Heart left ventricle (tissue), 16 donors: ENCODE measurements around the gene FAM50B. TPM values are rescaled to one million over a fixed set of nuclear protein-coding genes. Genes with fewer than 3 reads are reported as not detected.

ENCODE experiments used
- ATAC-seq, 4 donors: fragments of 200-7000 bp; cut with Tn5 transposase; one replicate each; pipeline ENCODE4 v1.9.1; 2020 to 2022; ENCODE audit warnings: moderate library complexity in 4 of 4, mild to moderate bottlenecking in 3 of 4, moderate number of reproducible peaks in 1 of 4
- DNase-seq, 5 donors: peaks; one replicate each; pipeline ENCODE4 v3.0.0-alpha.2; 2020
- H3K27ac ChIP-seq, 12 donors: fragments of 200-600 bp; sonication (generic) in 4 of 12; one replicate each; pipeline versions ENCODE4 v1.5.0 to v1.8.0; 2016 to 2022; ENCODE audit warnings: mild to moderate bottlenecking in 2 of 12
- H3K27me3 ChIP-seq, 9 donors: fragments of 200-600 bp; sonication (generic) in 2 of 9; one replicate each; pipeline versions ENCODE4 v1.5.1 to v1.8.0; 2016 to 2022; ENCODE audit warnings: mild to moderate bottlenecking in 3 of 9
- H3K36me3 ChIP-seq, 9 donors: fragments of 200-600 bp; sonication (generic) in 2 of 9; one replicate each; pipeline versions ENCODE4 v1.5.0 to v1.8.0; 2018 to 2022; ENCODE audit warnings: mild to moderate bottlenecking in 2 of 9
- H3K4me1 ChIP-seq, 12 donors: fragments of 200-600 bp; sonication (generic) in 4 of 12; one replicate each; pipeline versions ENCODE4 v1.5.0 to v1.8.0; 2016 to 2022; ENCODE audit warnings: mild to moderate bottlenecking in 3 of 12
- H3K4me3 ChIP-seq, 12 donors: fragments of 200-600 bp; sonication (generic) in 4 of 12; one replicate each; pipeline versions ENCODE4 v1.5.0 to v1.8.0; 2017 to 2022; ENCODE audit warnings: mild to moderate bottlenecking in 9 of 12, moderate library complexity in 4 of 12
- H3K9me3 ChIP-seq, 12 donors: fragments of 200-600 bp; sonication (generic) in 4 of 12; one replicate each; pipeline versions ENCODE4 v1.5.0 to v1.8.0; 2016 to 2022; ENCODE audit warnings: mild to moderate bottlenecking in 1 of 12
- CTCF ChIP-seq, 12 donors: fragments of 200-600 bp; sonication (generic) in 4 of 12; IDR thresholded peaks; one replicate each; pipeline versions ENCODE4 v1.5.0 to v1.8.0; 2018 to 2022; ENCODE audit warnings: antibody characterized with exemption in 12 of 12, mild to moderate bottlenecking in 5 of 12
- POLR2A ChIP-seq, 2 donors: fragments of 450-650 bp; IDR thresholded peaks; one replicate each; pipeline ENCODE4 v1.6.1; 2017; ENCODE audit warnings: antibody characterized with exemption in 2 of 2, mild to moderate bottlenecking in 2 of 2, moderate library complexity in 2 of 2
- WGBS, 4 donors: extraction: QIAGEN DNeasy Blood & Tissue Kit in 2 of 4; methylation state at CpG; one replicate each; pipeline versions ENCODE4 v1.1.5 to v1.1.7; 2013 to 2018; 5-methylcytosine and 5-hydroxymethylcytosine counted together
- intact Hi-C, 10 donors: fragments of 100-400 bp; cut with DNase I; formaldehyde crosslinking; loops; one replicate each; pipeline versions ENCODE4 v1.11.1 to v1.14.2; 2022
- polyA plus RNA-seq, 2 donors: library from polyadenylated mRNA; stranded (reverse); fragments of 200-250 nt; gene quantifications; one replicate each; pipeline ENCODE4 v1.2.3, GENCODE V29; 2013
- total RNA-seq, 9 donors: library from RNA; depleted of rRNA in 2 of 9; stranded (reverse); fragments of >200 nt in 2 of 9; fragmentation: NEBNext Ultra II Directional in 3 of 9; extraction: Animal tissue kit (Norgen Biotek cat#: 25700) in 3 of 9; gene quantifications; one replicate each; pipeline versions ENCODE4 v1.1.0 to v1.2.4, GENCODE V29; 2016 to 2023
- donor health status: ischemic (EF 13 %, LVEDD 7.1; RV severe dilation, severe dysfunction).
- donor health status: healthy with polysubstance abuse.
- donor health status: DM: no; HTN: yes; CAD: no.
- donor health status: DM: no; HTN: no; CAD: no.
- donor health status: ischemic (EF 25% LVEDD 6.9; RV normal size, moderate dysfunction).
- donor health status: ischemic (EF 25% LVEDD 5.7; RV mildly dilated, moderate dysfunction).
- donor health status: healthy.
- donor health status: DM: yes; HTN: yes; CAD: no.
- donor health status: ischemic (EF 35%, LVEDD 5.7; RV mildly dilated, moderate dysfunction).
- donor health status: nonischemic (EF 11% LVEDD 7.7; RV severe dilation, severe dysfunction).
- donor health status: DM: yes; HTN: yes; CAD: no.
- donor health status: PGD.
- donor health status: ischemic (EF 29% LVEDD 5.4; RV normal size, mild dysfunction).
- donor health status: nonischemic (EF 23%, LVEDD 6.1; RV moderate dilation, normal function).

The FAM50B gene
- total and polyA plus RNA-seq, 11 donors = 11.7 to 29.1 (median 21.5) TPM

DNA sequence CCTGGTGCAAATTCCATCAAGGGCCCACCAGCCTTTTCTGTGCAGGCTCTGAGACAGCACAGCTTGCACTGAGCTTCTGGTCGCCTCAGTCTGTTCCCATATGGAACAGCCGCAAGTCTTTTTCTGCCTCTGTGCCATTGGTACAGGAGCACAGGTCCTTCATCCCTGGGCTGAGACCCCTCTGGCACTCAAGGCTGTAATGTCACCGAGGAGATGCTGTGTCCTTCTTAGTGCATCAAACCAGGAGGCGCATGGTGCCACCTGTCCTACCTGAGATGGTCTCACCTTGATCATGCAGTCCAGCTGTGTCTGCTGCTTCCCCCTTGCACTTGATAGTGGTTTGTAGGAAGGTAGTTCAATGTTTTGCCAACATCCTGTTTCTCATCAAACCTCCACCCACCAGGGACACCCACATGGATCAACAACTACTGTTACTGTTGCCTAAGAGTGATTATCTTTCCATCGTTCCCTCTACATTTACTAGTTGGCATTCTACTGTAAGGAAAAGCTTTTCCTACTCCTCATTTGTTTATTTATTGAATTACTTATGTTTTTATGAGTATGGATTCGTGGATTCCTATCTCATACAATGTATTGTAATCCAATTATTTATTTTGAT lies 29.0 kb downstream of the FAM50B start:
- TF ChIP-seq CTCF (IDR thresholded peaks at IDR 0.05) (no peak), POLR2A (IDR thresholded peaks at IDR 0.05) (no peak)
- Histone ChIP-seq H3K36me3 (no peaks in the 10 kb centered on the region), H3K4me1 (peaks cover 0 to 24% (median 4%) of the 10 kb centered on the region in 12 donors), H3K27me3 (no peaks in the 10 kb centered on the region), H3K9me3 (no peaks in the 10 kb centered on the region), H3K27ac (no peak overlapping the region), H3K4me3 (no peak overlapping the region)
- WGBS, 4 donors = 60 to 93% (median 84%) methylated on average over 6 of the region's 6 CpGs
- no peak for DNase-seq
- no peak for ATAC-seq
- intact Hi-C loops = loop anchor here in 1 of 10 donors (5.0 kb wide), 1 partner anchor 36 kb away; no protein-coding TSS in a partner anchor

DNA sequence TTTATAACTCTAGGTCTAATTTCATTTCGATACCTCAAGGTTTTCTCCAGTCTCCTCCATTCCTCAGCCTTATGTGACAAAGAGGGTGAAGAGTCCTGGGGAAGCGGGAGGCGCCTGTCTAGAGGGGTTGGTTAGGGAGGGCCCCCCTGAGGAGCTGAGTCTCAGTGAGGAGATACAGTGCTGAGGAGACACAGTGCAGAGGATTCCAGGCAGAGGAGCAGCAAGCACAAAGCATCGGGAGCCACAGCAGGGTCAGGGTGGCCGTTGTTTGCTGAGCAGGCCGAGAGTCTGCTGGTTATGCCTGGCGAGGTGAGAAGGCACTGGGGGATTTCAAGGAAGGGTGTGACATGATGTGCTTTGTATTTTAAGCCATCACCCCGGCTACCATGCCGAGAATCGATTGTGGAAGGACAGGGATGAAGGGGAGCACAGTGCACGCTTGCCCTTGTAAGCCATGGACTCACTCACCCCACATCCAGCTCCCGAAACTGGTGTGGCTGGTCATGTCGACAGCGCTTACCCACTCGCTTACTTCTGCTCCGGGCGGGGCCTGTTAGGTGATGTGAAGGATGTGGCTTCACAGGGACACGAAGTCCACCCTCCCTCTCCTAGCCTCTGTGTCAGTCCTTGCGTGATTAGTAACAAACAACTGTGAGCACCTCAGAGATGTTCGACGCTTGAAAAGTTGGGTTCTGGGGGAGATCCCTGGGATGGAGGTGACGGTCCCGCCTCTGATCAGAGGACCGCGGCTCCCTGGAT lies 30.2 kb downstream of the FAM50B start:
- Histone ChIP-seq H3K27me3 (no peaks in the 10 kb centered on the region), H3K27ac (no peak overlapping the region), H3K9me3 (no peaks in the 10 kb centered on the region), H3K36me3 (no peaks in the 10 kb centered on the region), H3K4me1 (peaks cover 0 to 36% (median 14%) of the 10 kb centered on the region in 12 donors), H3K4me3 (no peak overlapping the region)
- no peak for ATAC-seq
- DNase-seq = no peak
- intact Hi-C loops = loop anchor here in 1 of 10 donors (5.0 kb wide), 1 partner anchor 37 kb away; no protein-coding TSS in a partner anchor
- TF ChIP-seq POLR2A (IDR thresholded peaks at IDR 0.05) (no peak), CTCF (IDR thresholded peaks at IDR 0.05) (no peak)
- 90 to 96% (median 95%) methylated on average over 23 to 25 of the region's 25 CpGs for WGBS, 4 donors

GRCh38 chr6:3881711-3882421 lies 32.7 kb downstream of the FAM50B start:
- intact Hi-C loops = loop anchor here in 3 of 10 donors (5.0 to 10.0 kb wide), 3 partner anchors 65 to 597 kb away; no protein-coding TSS in a partner anchor
- WGBS, 4 donors = 87 to 93% (median 91%) methylated on average over 13 of the region's 13 CpGs

More at GRCh38 chr6:3881711-3882421, 32.7 kb downstream of the FAM50B start:
- no peaks in the 10 kb centered on the region for H3K36me3 ChIP-seq
- H3K4me3 ChIP-seq = no peak overlapping the region
- TF ChIP-seq CTCF (IDR thresholded peaks at IDR 0.05) (no peak), POLR2A (IDR thresholded peaks at IDR 0.05) (no peak)
- H3K4me1 ChIP-seq = peaks cover 0 to 30% (median 14%) of the 10 kb centered on the region in 12 donors
- no peak for ATAC-seq
- no peaks in the 10 kb centered on the region for H3K9me3 ChIP-seq
- no peak overlapping the region for H3K27ac ChIP-seq
- no peaks in the 10 kb centered on the region for H3K27me3 ChIP-seq
- no peak for DNase-seq
